HEK293 (cell line): ENCODE data around the gene PIGS.
A peak's percentile ranks its signal among the peaks of the same experiment; 100 is the strongest.

Source experiments
- CTCF ChIA-PET: fragments of 350-600 bp; formaldehyde crosslinking; extraction: SDS; loops from one replicate; lab custom pipeline; 2021; ENCODE audit warnings: antibody characterized with exemption; lab: Yijun Ruan, JAX
- POLR2A ChIA-PET: fragments of 300-600 bp; formaldehyde crosslinking; extraction: SDS; loops from one replicate; lab custom pipeline; 2020; ENCODE audit warnings: antibody characterized with exemption, inconsistent platforms; lab: Yijun Ruan, JAX
- H3K27ac ChIP-seq: fragments of 200-500 bp; sonication (Bioruptor generic); 2 replicates; pipeline ENCODE4 v1.5.1; 2014; ENCODE audit warnings: low read depth, low read length, control low read depth, inconsistent platforms; ENCODE audit errors: extremely low read depth
- H3K36me3 ChIP-seq, 2 experiments: fragments of 200-500 bp in 1 of 2; sonication (Bioruptor generic) in 1 of 2; 1 replicate in 1 of 2; 2 replicates in 1 of 2; pipeline ENCODE4 v1.5.1; 2014 to 2017; ENCODE audit warnings: inconsistent platforms in 2 of 2, low read length in 2 of 2; ENCODE audit not compliant: control insufficient read depth in 2 of 2, insufficient read depth in 1 of 2
- H3K4me1 ChIP-seq: fragments of 200-500 bp; sonication (Bioruptor generic); 2 replicates; pipeline ENCODE4 v1.5.1; 2014; ENCODE audit warnings: mild to moderate bottlenecking, low read length, inconsistent platforms; ENCODE audit not compliant: control insufficient read depth, insufficient read depth
- H3K4me3 ChIP-seq: 2 replicates; pipeline ENCODE4 v1.5.1; 2011; ENCODE audit warnings: low read depth, mild to moderate bottlenecking, control low read depth, low read length, moderate library complexity
- H3K9me3 ChIP-seq: fragments of 200-500 bp; sonication (Bioruptor generic); 2 replicates; pipeline ENCODE4 v1.5.1; 2014; ENCODE audit warnings: low read depth, low read length, inconsistent platforms; ENCODE audit not compliant: control insufficient read depth, insufficient read depth
- AEBP2 ChIP-seq: fragments of 450-650 bp; formaldehyde crosslinking; IDR thresholded peaks from 2 replicates; pipeline ENCODE4 v1.5.1; 2016; ENCODE audit warnings: missing biosample characterization, missing genetic modification characterization, borderline replicate concordance
- KLF7 ChIP-seq: fragments of 450-650 bp; formaldehyde crosslinking; IDR thresholded peaks from 2 replicates; pipeline ENCODE4 v1.5.1; 2016; ENCODE audit warnings: missing biosample characterization, missing genetic modification characterization, borderline replicate concordance
- MYNN ChIP-seq: fragments of 450-650 bp; formaldehyde crosslinking; IDR thresholded peaks from 2 replicates; pipeline ENCODE4 v1.5.1; 2016; ENCODE audit warnings: missing biosample characterization, missing genetic modification characterization, borderline replicate concordance
- SALL2 ChIP-seq: fragments of 450-650 bp; formaldehyde crosslinking; IDR thresholded peaks from 2 replicates; pipeline ENCODE4 v1.5.0; 2017; ENCODE audit warnings: missing biosample characterization, mild to moderate bottlenecking, missing genetic modification characterization, borderline replicate concordance
- SCRT2 ChIP-seq: fragments of 450-650 bp; formaldehyde crosslinking; IDR thresholded peaks from 2 replicates; pipeline ENCODE4 v1.5.1; 2016; ENCODE audit warnings: missing biosample characterization, missing genetic modification characterization
- SP3 ChIP-seq: fragments of 450-650 bp; formaldehyde crosslinking; IDR thresholded peaks from 2 replicates; pipeline ENCODE4 v1.5.1; 2016; ENCODE audit warnings: missing biosample characterization, missing genetic modification characterization
- ZBTB48 ChIP-seq: fragments of 450-650 bp; formaldehyde crosslinking; IDR thresholded peaks from 2 replicates; pipeline ENCODE4 v1.5.1; 2016; ENCODE audit warnings: missing biosample characterization, missing genetic modification characterization
- ZNF121 ChIP-seq: fragments of 450-650 bp; formaldehyde crosslinking; IDR thresholded peaks from 2 replicates; pipeline ENCODE4 v1.5.1; 2016; ENCODE audit warnings: missing biosample characterization, missing genetic modification characterization
- ZNF175 ChIP-seq: fragments of 450-650 bp; formaldehyde crosslinking; IDR thresholded peaks from 2 replicates; pipeline ENCODE4 v1.5.1; 2016; ENCODE audit warnings: missing biosample characterization, missing genetic modification characterization
- ZNF239 ChIP-seq: fragments of 450-650 bp; formaldehyde crosslinking; IDR thresholded peaks from 2 replicates; pipeline ENCODE4 v1.5.1; 2016; ENCODE audit warnings: missing biosample characterization, missing genetic modification characterization
- ZNF341 ChIP-seq: fragments of 450-650 bp; formaldehyde crosslinking; IDR thresholded peaks from 2 replicates; pipeline ENCODE4; 2016; ENCODE audit warnings: low read depth, missing biosample characterization, missing genetic modification characterization
- ZNF416 ChIP-seq: fragments of 450-650 bp; formaldehyde crosslinking; IDR thresholded peaks from 2 replicates; pipeline ENCODE4 v1.5.1; 2016; ENCODE audit warnings: missing biosample characterization, missing genetic modification characterization
- ZNF423 ChIP-seq: fragments of 450-650 bp; formaldehyde crosslinking; IDR thresholded peaks from 2 replicates; pipeline ENCODE4 v1.5.1; 2016; ENCODE audit warnings: missing biosample characterization, missing genetic modification characterization
- ZNF544 ChIP-seq: fragments of 450-650 bp; formaldehyde crosslinking; IDR thresholded peaks from 2 replicates; pipeline ENCODE4 v1.5.0; 2017; ENCODE audit warnings: missing biosample characterization, missing genetic modification characterization
- ZNF571 ChIP-seq: fragments of 450-650 bp; formaldehyde crosslinking; IDR thresholded peaks from 2 replicates; pipeline ENCODE4 v1.5.0; 2017; ENCODE audit warnings: missing biosample characterization, missing genetic modification characterization
- ZNF777 ChIP-seq: fragments of 450-650 bp; formaldehyde crosslinking; IDR thresholded peaks from 2 replicates; pipeline ENCODE4 v1.5.1; 2017; ENCODE audit warnings: missing biosample characterization, missing genetic modification characterization, borderline replicate concordance
- ZNF830 ChIP-seq: fragments of 450-650 bp; IDR thresholded peaks from 2 replicates; pipeline ENCODE4 v1.5.0; 2018; ENCODE audit warnings: missing biosample characterization, missing genetic modification characterization, low read depth, mild to moderate bottlenecking, moderate library complexity
- ZNF843 ChIP-seq: fragments of 450-650 bp; formaldehyde crosslinking; IDR thresholded peaks from 2 replicates; pipeline ENCODE4 v1.5.1; 2016; ENCODE audit warnings: missing biosample characterization, missing genetic modification characterization
- ZSCAN18 ChIP-seq: fragments of 450-650 bp; formaldehyde crosslinking; IDR thresholded peaks from 2 replicates; pipeline ENCODE4 v1.5.1; 2016; ENCODE audit warnings: missing biosample characterization, missing genetic modification characterization
- TF ChIP-seq, protein P1 (sequence below): fragments of 450-650 bp; formaldehyde crosslinking; IDR thresholded peaks from 2 replicates; pipeline ENCODE4 v1.5.1; 2016; ENCODE audit warnings: missing biosample characterization, missing genetic modification characterization
- TF ChIP-seq, protein P2 (sequence below): fragments of 450-650 bp; formaldehyde crosslinking; IDR thresholded peaks from 2 replicates; pipeline ENCODE4 v1.5.1; 2017; ENCODE audit warnings: missing biosample characterization, missing genetic modification characterization

Gene PIGS

DNA sequence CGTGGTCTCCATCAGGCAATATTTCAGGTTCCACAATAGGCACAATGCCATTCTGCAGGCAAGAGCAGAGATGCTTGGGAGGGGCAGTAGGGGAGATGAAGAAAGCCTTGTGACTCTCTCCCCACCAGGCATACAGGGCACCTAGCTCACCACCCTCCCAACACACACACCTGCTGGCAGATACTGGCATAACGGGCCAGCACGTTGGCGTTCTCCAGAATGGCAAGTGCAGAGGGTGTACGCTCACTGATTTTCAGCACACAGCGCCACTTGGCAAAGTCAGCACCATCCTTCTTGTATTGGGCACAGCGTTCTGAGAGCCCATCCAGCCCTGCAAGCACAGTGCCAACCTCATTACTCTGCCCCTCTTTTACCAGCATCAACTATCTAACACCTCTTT lies 3.2 kb upstream of the PIGS start:
- H3K9me3 ChIP-seq = no peaks in the 10 kb centered on the region
- H3K4me1 ChIP-seq = peaks cover 9% of the 10 kb centered on the region
- no peak overlapping the region for H3K27ac ChIP-seq
- CTCF ChIA-PET = interaction anchor here (1.8 kb wide), 1 partner anchor 26 kb away, joined by 11 read pairs; no protein-coding TSS in a partner anchor
- H3K4me3 ChIP-seq = no peak overlapping the region
- TF ChIP-seq ZNF777 (no peak), ZBTB48 (tag by site-specific recombination) (no peak), ZNF121 (tag by site-specific recombination) (no peak), ZNF544 (no peak), ZNF239 (tag by site-specific recombination) (no peak), ZNF571 (tag by site-specific recombination) (no peak), ZNF830 (tag by site-specific recombination) (no peak), SALL2 (tag by site-specific recombination) (no peak), ZNF341 (tag by site-specific recombination) (no peak), ZNF175 (tag by site-specific recombination) (no peak)
- TF ChIP-seq, protein P1, sequence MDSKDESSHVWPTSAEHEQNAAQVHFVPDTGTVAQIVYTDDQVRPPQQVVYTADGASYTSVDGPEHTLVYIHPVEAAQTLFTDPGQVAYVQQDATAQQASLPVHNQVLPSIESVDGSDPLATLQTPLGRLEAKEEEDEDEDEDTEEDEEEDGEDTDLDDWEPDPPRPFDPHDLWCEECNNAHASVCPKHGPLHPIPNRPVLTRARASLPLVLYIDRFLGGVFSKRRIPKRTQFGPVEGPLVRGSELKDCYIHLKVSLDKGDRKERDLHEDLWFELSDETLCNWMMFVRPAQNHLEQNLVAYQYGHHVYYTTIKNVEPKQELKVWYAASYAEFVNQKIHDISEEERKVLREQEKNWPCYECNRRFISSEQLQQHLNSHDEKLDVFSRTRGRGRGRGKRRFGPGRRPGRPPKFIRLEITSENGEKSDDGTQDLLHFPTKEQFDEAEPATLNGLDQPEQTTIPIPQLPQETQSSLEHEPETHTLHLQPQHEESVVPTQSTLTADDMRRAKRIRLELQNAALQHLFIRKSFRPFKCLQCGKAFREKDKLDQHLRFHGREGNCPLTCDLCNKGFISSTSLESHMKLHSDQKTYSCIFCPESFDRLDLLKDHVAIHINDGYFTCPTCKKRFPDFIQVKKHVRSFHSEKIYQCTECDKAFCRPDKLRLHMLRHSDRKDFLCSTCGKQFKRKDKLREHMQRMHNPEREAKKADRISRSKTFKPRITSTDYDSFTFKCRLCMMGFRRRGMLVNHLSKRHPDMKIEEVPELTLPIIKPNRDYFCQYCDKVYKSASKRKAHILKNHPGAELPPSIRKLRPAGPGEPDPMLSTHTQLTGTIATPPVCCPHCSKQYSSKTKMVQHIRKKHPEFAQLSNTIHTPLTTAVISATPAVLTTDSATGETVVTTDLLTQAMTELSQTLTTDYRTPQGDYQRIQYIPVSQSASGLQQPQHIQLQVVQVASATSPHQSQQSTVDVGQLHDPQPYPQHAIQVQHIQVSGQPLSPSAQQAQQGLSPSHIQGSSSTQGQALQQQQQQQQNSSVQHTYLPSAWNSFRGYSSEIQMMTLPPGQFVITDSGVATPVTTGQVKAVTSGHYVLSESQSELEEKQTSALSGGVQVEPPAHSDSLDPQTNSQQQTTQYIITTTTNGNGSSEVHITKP (tag by site-specific recombination) = no peak
- TF ChIP-seq, protein P2, sequence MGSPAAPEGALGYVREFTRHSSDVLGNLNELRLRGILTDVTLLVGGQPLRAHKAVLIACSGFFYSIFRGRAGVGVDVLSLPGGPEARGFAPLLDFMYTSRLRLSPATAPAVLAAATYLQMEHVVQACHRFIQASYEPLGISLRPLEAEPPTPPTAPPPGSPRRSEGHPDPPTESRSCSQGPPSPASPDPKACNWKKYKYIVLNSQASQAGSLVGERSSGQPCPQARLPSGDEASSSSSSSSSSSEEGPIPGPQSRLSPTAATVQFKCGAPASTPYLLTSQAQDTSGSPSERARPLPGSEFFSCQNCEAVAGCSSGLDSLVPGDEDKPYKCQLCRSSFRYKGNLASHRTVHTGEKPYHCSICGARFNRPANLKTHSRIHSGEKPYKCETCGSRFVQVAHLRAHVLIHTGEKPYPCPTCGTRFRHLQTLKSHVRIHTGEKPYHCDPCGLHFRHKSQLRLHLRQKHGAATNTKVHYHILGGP (tag by site-specific recombination) = no peak
- TF ChIP-seq, all 188 proteins: peak for 0
- POLR2A ChIA-PET = interaction anchor here (1.1 kb wide), 1 partner anchor 10 kb away, joined by 3 read pairs; no protein-coding TSS in a partner anchor
- peaks cover 24 to 43% of the 10 kb centered on the region in 2 experiments for H3K36me3 ChIP-seq

DNA sequence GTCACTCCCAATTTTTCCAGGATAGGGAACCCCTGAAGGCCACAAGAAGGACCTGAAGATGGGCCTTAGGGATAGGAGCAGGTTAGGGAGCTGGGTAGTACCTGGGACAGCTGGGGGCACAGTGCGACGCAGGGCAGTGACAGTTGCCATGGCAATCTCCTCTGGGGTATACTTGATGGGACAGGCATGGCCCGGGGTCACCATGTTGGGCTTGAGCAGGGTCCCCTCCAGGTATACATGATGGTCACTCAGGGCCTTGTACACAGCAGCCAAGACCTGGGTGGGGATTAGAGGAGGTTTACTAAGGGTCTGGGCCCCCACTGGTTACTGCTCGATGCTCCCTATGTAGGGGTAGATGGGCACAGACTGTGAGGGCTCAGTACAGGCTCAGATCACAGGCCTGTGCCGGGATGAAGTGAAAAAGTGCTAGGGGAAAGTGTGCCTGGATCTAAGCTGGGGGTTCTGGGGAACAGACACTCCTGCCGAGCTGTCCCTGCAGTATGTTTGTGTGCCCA lies 2.7 kb upstream of the PIGS start:
- no peak for TF ChIP-seq ZNF175 (tag by site-specific recombination)
- no peak for TF ChIP-seq ZNF843 (tag by site-specific recombination)
- no peak for TF ChIP-seq MYNN
- TF ChIP-seq AEBP2 (tag by site-specific recombination) = no peak
- ChIA-PET POLR2A (no interaction called here), CTCF (interaction anchor here (1.8 kb wide), 1 partner anchor 25 kb away, joined by 11 read pairs; no protein-coding TSS in a partner anchor)
- Histone ChIP-seq H3K4me3 (no peak overlapping the region), H3K36me3 (peaks cover 27 to 40% of the 10 kb centered on the region in 2 experiments), H3K9me3 (no peaks in the 10 kb centered on the region), H3K4me1 (peaks cover 11% of the 10 kb centered on the region), H3K27ac (no peak overlapping the region)

GRCh38 chr17:28573521-28573920 lies 2.2 kb upstream of the PIGS start:
- ChIA-PET CTCF (interaction anchor here (4.5 kb wide), 1 partner anchor 26 kb away, joined by 26 read pairs; no protein-coding TSS in a partner anchor), POLR2A (interaction anchor here (3.9 kb wide), 1 partner anchor 22 kb away, joined by 68 read pairs; the partner anchor contains the start of gene UNC119)
- peak; percentile 76; the same call in 1 of the 2 replicates for TF ChIP-seq SCRT2 (tag by site-specific recombination)
- TF ChIP-seq ZNF423 (tag by site-specific recombination) = no peak
- no peak for TF ChIP-seq KLF7 (tag by site-specific recombination)
- no peak for TF ChIP-seq ZNF416 (tag by site-specific recombination)
- no peak for TF ChIP-seq ZSCAN18 (tag by site-specific recombination)
- no peak for TF ChIP-seq SP3 (tag by site-specific recombination)
- H3K36me3 ChIP-seq = peaks cover 27 to 37% of the 10 kb centered on the region in 2 experiments
- H3K27ac ChIP-seq = no peak overlapping the region
- H3K9me3 ChIP-seq = no peaks in the 10 kb centered on the region
- H3K4me1 ChIP-seq = peaks cover 11% of the 10 kb centered on the region
- no peak overlapping the region for H3K4me3 ChIP-seq
